ENCODE results near the gene HSPA9.

- TF ChIP-seq CTCF (conservative IDR thresholded peaks at IDR 0.05; ENCODE audit: low read length), result no peak
- no peak for TF ChIP-seq EZH2phosphoT487 (IDR thresholded peaks at IDR 0.05; ENCODE audit: borderline replicate concordance, low read depth, low read length)
Observed at GRCh38 chr5:138563340-138564118, 11.7 kb downstream of the HSPA9 start.

Measured in OCI-LY7 (cell line).